GM23338 (cell line): ENCODE data around the gene FAM111A. TPM values are rescaled to one million over a fixed set of nuclear protein-coding genes. Genes with fewer than 3 reads are reported as not detected.

Source experiments
- ATAC-seq: fragments of 200-7000 bp; cut with Tn5 transposase; 3 replicates; pipeline ENCODE4 v1.9.1; 2020
- DNase-seq: peaks from one replicate; pipeline ENCODE4 v3.0.0-alpha.2; 2015; ENCODE audit warnings: low spot score
- H2AFZ ChIP-seq: fragments of 200-600 bp; sonication (generic); 2 replicates; pipeline ENCODE4 v1.8.0; 2016; ENCODE audit warnings: antibody characterized with exemption, mild to moderate bottlenecking, moderate library complexity
- H3F3A ChIP-seq: fragments of 200-600 bp; sonication (generic); replicated peaks from 2 replicates; pipeline ENCODE4 v1.8.0; 2017; ENCODE audit warnings: antibody characterized with exemption, mixed run types, low read depth
- H3K27ac ChIP-seq: fragments of 200-600 bp; sonication (generic); 2 replicates; pipeline ENCODE4 v1.6.1; 2016; ENCODE audit warnings: low read depth
- H3K27me3 ChIP-seq: fragments of 200-600 bp; sonication (generic); 2 replicates; pipeline ENCODE4 v1.8.0; 2016; ENCODE audit warnings: mild to moderate bottlenecking, mixed run types, moderate library complexity; ENCODE audit not compliant: insufficient read depth
- H3K36me3 ChIP-seq: fragments of 200-600 bp; sonication (generic); 2 replicates; pipeline ENCODE4 v1.8.0; 2016; ENCODE audit warnings: mild to moderate bottlenecking; ENCODE audit not compliant: insufficient read depth
- H3K4me1 ChIP-seq: fragments of 200-600 bp; sonication (generic); 2 replicates; pipeline ENCODE4 v1.8.0; 2016; ENCODE audit warnings: mild to moderate bottlenecking, moderate library complexity; ENCODE audit not compliant: insufficient read depth
- H3K4me2 ChIP-seq: fragments of 200-600 bp; sonication (generic); 2 replicates; pipeline ENCODE4 v1.7.1; 2017; ENCODE audit warnings: mixed run types
- H3K4me3 ChIP-seq: fragments of 200-600 bp; sonication (generic); 2 replicates; pipeline ENCODE4 v1.6.1; 2016; ENCODE audit warnings: mixed run types
- H3K79me2 ChIP-seq: fragments of 200-600 bp; sonication (generic); replicated peaks from 2 replicates; pipeline ENCODE4 v1.8.0; 2017; ENCODE audit warnings: mild to moderate bottlenecking; ENCODE audit not compliant: insufficient read depth
- H3K9me2 ChIP-seq: fragments of 200-600 bp; sonication (generic); 2 replicates; pipeline ENCODE4 v1.8.0; 2017; ENCODE audit not compliant: insufficient read depth
- H4K20me1 ChIP-seq: fragments of 200-600 bp; sonication (generic); replicated peaks from 2 replicates; pipeline ENCODE4 v1.8.0; 2017; ENCODE audit warnings: mild to moderate bottlenecking; ENCODE audit not compliant: insufficient read depth
- H3K27ac Mint-ChIP-seq: 2 replicates; pipeline ENCODE4 v1.8.0; 2020; ENCODE audit warnings: inconsistent platforms, mild to moderate bottlenecking, moderate library complexity, mixed read lengths
- H3K27me3 Mint-ChIP-seq: 3 replicates; pipeline ENCODE4 v1.8.0; 2022; ENCODE audit warnings: low read depth, mild to moderate bottlenecking, moderate library complexity, mixed read lengths, inconsistent platforms; ENCODE audit not compliant: insufficient read depth, poor library complexity
- H3K36me3 Mint-ChIP-seq: 3 replicates; pipeline ENCODE4 v1.8.0; 2021; ENCODE audit warnings: low read depth, mild to moderate bottlenecking, inconsistent platforms, moderate library complexity, mixed read lengths
- H3K4me1 Mint-ChIP-seq: 3 replicates; pipeline ENCODE4 v1.8.0; 2020; ENCODE audit warnings: mild to moderate bottlenecking, inconsistent platforms, mixed read lengths
- H3K4me3 Mint-ChIP-seq: 3 replicates; pipeline ENCODE4 v1.8.0; 2021; ENCODE audit warnings: moderate library complexity, mild to moderate bottlenecking, inconsistent platforms, mixed read lengths
- H3K9me3 Mint-ChIP-seq: 3 replicates; pipeline ENCODE4 v1.8.0; 2020; ENCODE audit warnings: moderate library complexity, mild to moderate bottlenecking, inconsistent platforms, mixed read lengths
- CREB1 ChIP-seq: fragments of 250-450 bp; sonication (Bioruptor Pico); IDR thresholded peaks from 2 replicates; pipeline ENCODE4 v1.5.0; 2020; ENCODE audit warnings: low read depth, mild to moderate bottlenecking, moderate library complexity
- CTCF ChIP-seq, 2 experiments: fragments of 200-600 bp in 1 of 2; sonication (generic) in 1 of 2; conservative IDR thresholded peaks; 2 replicates each; pipeline versions ENCODE4 v1.5.1 to v1.6.1; 2016 to 2017; ENCODE audit warnings: antibody characterized with exemption in 2 of 2, low read depth in 2 of 2, mild to moderate bottlenecking in 2 of 2, moderate library complexity in 1 of 2
- ETS1 ChIP-seq: IDR thresholded peaks from 2 replicates; pipeline ENCODE4 v1.6.1; 2016; ENCODE audit warnings: antibody characterized with exemption
- EZH2 ChIP-seq: fragments of 200-600 bp; sonication (generic); IDR thresholded peaks from one replicate; pipeline ENCODE4 v1.8.0; 2017; ENCODE audit warnings: antibody characterized with exemption, mild to moderate bottlenecking, low read depth; ENCODE audit not compliant: unreplicated experiment
- EZH2phosphoT487 ChIP-seq: fragments of 200-600 bp; sonication (generic); IDR thresholded peaks from one replicate; pipeline ENCODE4 v1.8.1; 2018; ENCODE audit warnings: antibody characterized with exemption; ENCODE audit not compliant: unreplicated experiment
- JUNB ChIP-seq: IDR thresholded peaks from one replicate; pipeline ENCODE4 v1.6.1; 2016; ENCODE audit warnings: antibody characterized with exemption; ENCODE audit not compliant: unreplicated experiment
- NANOG ChIP-seq: IDR thresholded peaks from 2 replicates; pipeline ENCODE4 v1.6.1; 2016; ENCODE audit warnings: antibody characterized with exemption, borderline replicate concordance
- POLR2AphosphoS5 ChIP-seq: IDR thresholded peaks from 2 replicates; pipeline ENCODE4 v1.6.1; 2016; ENCODE audit warnings: antibody characterized with exemption, low read depth
- REST ChIP-seq: IDR thresholded peaks from one replicate; pipeline ENCODE4 v1.6.1; 2018; ENCODE audit warnings: antibody characterized with exemption; ENCODE audit not compliant: unreplicated experiment
- STAT1 ChIP-seq: IDR thresholded peaks from one replicate; pipeline ENCODE4 v1.6.1; 2016; ENCODE audit warnings: antibody characterized with exemption; ENCODE audit not compliant: unreplicated experiment
- ZNF114 ChIP-seq: fragments of 250-450 bp; sonication (Bioruptor Pico); IDR thresholded peaks from 2 replicates; pipeline ENCODE4 v1.5.0; 2020; ENCODE audit warnings: mild to moderate bottlenecking, moderate library complexity
- ZNF331 ChIP-seq: fragments of 250-450 bp; sonication (Bioruptor Pico); IDR thresholded peaks from 2 replicates; pipeline ENCODE4 v1.5.0; 2020; ENCODE audit warnings: low read depth, mild to moderate bottlenecking, moderate library complexity
- polyA plus RNA-seq: library from polyadenylated mRNA; unstranded; fragments of >200 nt; fragmentation: Nextera tagmentation; extraction: Ambion mirVana; gene quantifications from 2 replicates; pipeline ENCODE4 v1.2.1, GENCODE V29; 2016
- total RNA-seq: library from RNA; depleted of rRNA; stranded (reverse); fragments of >200 nt; shearing (Covaris generic); gene quantifications from 2 replicates; pipeline ENCODE4 v1.2.3, GENCODE V29; 2014

The FAM111A gene
- total and polyA plus RNA-seq, 2 experiments from 2014 or later = 23.0 to 38.1 TPM

GRCh38 chr11:59151761-59152160, 9.1 kb downstream of the FAM111A start (continued):
- no peak for TF ChIP-seq EZH2
- no peak for TF ChIP-seq EZH2phosphoT487
- TF ChIP-seq ZNF114 (CRISPR knock-in tag) = no peak
- no peak for TF ChIP-seq STAT1
- no peak for TF ChIP-seq POLR2AphosphoS5
- TF ChIP-seq ZNF331 (CRISPR knock-in tag) = no peak
- no peak for TF ChIP-seq CREB1 (CRISPR knock-in tag)
- no peak for TF ChIP-seq ETS1
- no peak for TF ChIP-seq REST

GRCh38 chr11:59152312-59152951, 9.8 kb downstream of the FAM111A start:
- 0 out of 2 replicates have a peak, but pooled peaks cover 8% of the 10 kb centered on the region for H4K20me1 ChIP-seq
- H3K27ac ChIP-seq = no peak overlapping the region
- H3K27me3 ChIP-seq = no peaks in the 10 kb centered on the region
- no peak for DNase-seq
- no peaks in the 10 kb centered on the region for H3K9me2 ChIP-seq
- Mint-ChIP-seq H3K9me3 (no peaks in the 10 kb centered on the region), H3K27me3 (no peaks in the 10 kb centered on the region), H3K4me1 (no peaks in the 10 kb centered on the region), H3K27ac (no peak overlapping the region), H3K4me3 (no peak overlapping the region), H3K36me3 (peaks cover 33% of the 10 kb centered on the region)
- no peaks in the 10 kb centered on the region for H3K4me1 ChIP-seq
- H3K79me2 ChIP-seq = 0 out of 2 replicates have a peak, but pooled peaks cover 5% of the 10 kb centered on the region
- H3F3A ChIP-seq = no peaks in the 10 kb centered on the region
- ATAC-seq = no peak
- no peak overlapping the region for H2AFZ ChIP-seq
- no peak overlapping the region for H3K4me2 ChIP-seq
- no peak overlapping the region for H3K4me3 ChIP-seq
- H3K36me3 ChIP-seq = peaks cover 35% of the 10 kb centered on the region; the same call in 1 of the 2 replicates
- TF ChIP-seq REST (no peak), EZH2 (no peak), JUNB (no peak), CREB1 (CRISPR knock-in tag) (no peak), ETS1 (no peak), ZNF114 (CRISPR knock-in tag) (no peak), NANOG (no peak), CTCF (conservative IDR thresholded peaks at IDR 0.05; ENCODE audit: low read depth in 2 of 2) (no peak), EZH2phosphoT487 (no peak), ZNF331 (CRISPR knock-in tag) (no peak), STAT1 (no peak), POLR2AphosphoS5 (no peak)
